GM21825 (cell line): Measurements from ENCODE around the gene C1orf210.

Experiments
- ATAC-seq: cut with Tn5 transposase; IDR thresholded peaks from one replicate; pipeline ENCODE4 v1.9.1; 2021; ENCODE audit warnings: mild to moderate bottlenecking, moderate library complexity; ENCODE audit not compliant: unreplicated experiment

The C1orf210 gene

GRCh38 chr1:43285269-43285990, at the start of gene C1orf210:
C1orf210 (minus strand) TSS chr1:43285581; CDS start chr1:43283270, 2,311 bp downstream.
- ATAC-seq: no peak

DNA sequence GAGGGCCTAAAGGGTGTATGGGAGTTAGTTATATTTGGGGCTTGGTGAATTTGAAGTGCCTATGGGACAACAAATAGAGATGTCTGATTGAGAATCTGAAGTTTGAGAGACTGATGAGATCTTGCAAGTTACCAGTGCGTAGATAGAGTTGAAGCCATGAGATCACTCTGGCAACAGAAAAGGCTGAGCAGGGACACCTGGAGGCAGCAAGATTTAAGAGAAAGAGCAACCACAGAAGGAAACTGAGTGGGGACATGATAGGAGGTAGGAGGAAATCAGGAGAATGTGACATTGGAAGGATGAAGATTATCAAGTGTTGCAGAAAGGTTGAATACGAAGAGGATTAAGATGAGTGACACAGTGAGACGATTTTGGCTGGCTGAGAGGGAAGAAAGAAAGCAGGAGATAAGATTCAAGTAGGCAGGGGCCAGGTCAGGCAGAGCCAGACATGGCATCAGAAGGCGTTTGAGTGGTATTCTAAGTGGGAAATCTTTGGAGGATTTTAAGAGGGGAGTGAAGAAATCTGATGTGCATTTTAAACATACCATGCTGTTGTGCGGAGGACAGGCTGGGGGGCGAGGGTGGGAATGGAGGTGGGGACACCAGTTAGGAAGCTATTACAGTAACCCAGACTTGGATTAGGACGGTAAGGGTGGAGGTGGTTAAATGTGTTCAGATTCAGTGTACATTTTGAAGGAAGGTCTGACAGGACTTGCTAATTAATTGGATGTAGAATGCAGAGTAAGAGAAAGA, 49.2 kb upstream of the C1orf210 start:
- ATAC-seq: no peak

DNA sequence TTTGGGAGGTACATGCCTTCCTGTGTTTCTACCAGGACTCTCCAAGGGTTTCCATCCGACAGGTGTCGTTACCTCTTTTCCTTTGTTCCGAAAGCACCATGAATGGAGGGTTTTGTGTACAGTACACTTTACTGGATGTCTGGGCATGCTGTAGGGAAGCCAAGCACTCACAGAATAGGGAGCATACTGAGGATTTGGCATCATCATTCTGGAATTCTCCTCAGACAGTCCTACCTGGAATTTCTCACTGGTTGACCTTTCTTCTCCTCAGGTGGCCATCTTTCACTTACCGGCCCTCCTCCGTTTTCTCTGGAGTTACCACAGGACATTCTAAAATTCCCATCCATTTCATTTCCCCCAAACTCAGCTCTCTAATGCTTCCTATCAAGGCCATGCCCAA, 46.3 kb upstream of the C1orf210 start:
- no peak for ATAC-seq

- ATAC-seq: no peak
Observed at GRCh38 chr1:43329995-43330751, 44.8 kb upstream of the C1orf210 start.

DNA sequence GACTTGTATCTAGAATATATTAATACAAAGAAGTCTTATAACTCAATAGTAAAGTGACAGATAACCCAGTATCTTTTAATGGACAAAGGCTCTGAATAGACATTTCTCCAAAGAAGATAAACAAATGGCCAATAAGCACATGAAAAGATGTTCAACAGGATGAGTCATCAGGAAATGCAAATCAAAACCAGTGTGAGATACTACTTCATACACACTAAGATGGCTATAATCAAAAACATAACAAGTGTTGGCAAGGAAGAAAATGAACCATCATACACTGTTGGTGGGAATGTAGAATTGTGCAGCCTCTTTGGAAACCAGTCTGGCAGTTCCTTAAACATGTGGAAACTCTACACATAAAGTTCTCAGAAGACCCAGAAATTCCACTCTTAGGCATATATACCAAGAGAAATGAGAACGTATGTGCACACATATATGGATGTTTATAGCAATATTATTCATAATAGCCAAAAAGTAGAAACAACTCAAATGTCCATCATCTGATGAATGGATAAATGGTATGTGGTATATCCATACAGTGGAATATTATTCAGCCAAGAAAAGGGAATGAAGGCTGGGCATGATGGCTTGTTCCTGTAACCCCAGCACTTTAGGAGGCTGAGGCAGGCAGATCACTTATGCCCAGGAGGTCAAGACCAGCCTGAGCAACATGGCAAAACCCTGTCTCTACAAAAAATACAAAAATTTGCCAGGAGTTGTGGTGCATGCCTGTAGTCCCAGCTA, 42.3 kb upstream of the C1orf210 start:
- no peak for ATAC-seq

DNA sequence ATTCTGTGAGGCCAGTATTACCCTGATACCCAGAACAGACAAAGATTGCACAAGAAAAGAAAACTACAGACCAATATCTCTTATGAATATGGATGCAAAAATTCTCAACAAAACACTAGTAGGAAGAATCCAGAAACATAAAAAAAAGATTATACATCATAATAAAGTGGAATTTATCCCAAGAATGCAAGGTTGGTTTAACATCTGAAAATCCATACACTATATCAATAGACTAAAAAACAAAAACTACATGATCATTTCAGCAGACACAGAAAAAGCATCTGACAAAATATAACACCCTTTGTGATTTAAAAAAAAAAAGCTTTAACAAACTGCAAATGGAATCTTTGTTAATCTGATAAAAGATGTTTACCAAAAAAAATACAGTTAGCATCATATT, 40.0 kb upstream of the C1orf210 start:
- no peak for ATAC-seq

GRCh38 chr1:43324810-43325209, 39.4 kb upstream of the C1orf210 start:
- ATAC-seq: no peak

DNA sequence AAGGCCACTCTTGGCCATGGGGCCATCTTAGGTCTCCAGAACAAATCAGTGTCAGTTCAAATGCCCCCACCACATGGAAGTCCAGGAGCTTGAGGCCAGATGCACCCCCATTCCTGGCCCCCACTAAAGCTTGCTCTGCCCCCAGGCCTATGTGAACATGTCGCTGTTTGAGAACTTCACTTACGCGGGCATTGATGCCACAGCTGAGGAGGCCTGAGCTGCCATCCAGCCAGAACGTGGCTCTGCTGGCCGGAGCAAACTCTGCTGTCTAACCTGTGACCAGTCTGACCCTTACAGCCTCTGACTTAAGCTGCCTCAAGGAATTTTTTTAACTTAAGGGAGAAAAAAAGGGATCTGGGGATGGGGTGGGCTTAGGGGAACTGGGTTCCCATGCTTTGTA, 37.1 kb upstream of the C1orf210 start:
- ATAC-seq: no peak

- no peak for ATAC-seq
Observed at GRCh38 chr1:43321331-43321891, 36.0 kb upstream of the C1orf210 start.

GRCh38 chr1:43319766-43320165, 34.4 kb upstream of the C1orf210 start:
- ATAC-seq: no peak

DNA sequence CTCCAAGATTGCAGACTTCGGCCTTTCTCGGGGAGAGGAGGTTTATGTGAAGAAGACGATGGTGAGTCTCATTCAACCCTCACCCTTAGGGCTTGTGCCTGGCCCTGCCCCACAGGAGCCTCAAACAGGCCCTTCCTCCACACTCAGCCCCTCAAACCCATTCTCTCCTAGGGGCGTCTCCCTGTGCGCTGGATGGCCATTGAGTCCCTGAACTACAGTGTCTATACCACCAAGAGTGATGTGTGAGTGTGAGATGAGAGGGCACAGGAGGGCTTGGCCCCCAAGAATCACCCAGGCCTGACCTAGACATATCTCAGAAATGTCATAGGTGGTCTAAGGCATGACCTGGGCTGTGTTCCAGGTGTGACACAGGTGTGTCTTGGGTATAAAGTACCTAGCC, 33.9 kb upstream of the C1orf210 start:
- ATAC-seq: no peak

GRCh38 chr1:43318831-43319230, 33.5 kb upstream of the C1orf210 start:
- ATAC-seq: no peak

DNA sequence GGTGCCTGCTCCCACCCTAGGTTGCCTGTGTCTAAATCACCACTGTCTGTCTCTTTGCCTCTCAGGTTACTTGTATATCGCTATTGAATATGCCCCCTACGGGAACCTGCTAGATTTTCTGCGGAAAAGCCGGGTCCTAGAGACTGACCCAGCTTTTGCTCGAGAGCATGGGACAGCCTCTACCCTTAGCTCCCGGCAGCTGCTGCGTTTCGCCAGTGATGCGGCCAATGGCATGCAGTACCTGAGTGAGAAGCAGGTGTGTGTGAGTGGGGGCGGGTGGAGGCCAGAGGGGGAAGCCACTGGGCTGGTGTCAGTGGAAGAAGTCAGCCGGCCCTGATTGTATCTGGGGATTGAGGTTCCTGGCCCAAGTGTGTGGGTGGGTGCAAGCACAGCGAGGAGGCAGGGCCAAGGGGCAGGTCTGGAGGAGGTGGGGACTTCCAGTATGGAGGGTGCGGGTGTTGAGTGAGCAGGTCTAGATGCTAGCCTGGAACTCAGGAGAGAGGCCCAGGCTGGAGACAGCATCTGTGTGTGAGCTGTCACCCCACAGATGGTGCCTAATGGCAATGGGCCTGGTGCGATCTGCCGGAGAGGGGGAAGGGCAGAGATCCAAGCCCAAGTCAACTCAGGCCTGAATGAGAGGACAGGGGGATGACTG, 32.6 kb upstream of the C1orf210 start:
- no peak for ATAC-seq

- ATAC-seq: no peak
Observed at GRCh38 chr1:43316738-43317520, 31.5 kb upstream of the C1orf210 start.

DNA sequence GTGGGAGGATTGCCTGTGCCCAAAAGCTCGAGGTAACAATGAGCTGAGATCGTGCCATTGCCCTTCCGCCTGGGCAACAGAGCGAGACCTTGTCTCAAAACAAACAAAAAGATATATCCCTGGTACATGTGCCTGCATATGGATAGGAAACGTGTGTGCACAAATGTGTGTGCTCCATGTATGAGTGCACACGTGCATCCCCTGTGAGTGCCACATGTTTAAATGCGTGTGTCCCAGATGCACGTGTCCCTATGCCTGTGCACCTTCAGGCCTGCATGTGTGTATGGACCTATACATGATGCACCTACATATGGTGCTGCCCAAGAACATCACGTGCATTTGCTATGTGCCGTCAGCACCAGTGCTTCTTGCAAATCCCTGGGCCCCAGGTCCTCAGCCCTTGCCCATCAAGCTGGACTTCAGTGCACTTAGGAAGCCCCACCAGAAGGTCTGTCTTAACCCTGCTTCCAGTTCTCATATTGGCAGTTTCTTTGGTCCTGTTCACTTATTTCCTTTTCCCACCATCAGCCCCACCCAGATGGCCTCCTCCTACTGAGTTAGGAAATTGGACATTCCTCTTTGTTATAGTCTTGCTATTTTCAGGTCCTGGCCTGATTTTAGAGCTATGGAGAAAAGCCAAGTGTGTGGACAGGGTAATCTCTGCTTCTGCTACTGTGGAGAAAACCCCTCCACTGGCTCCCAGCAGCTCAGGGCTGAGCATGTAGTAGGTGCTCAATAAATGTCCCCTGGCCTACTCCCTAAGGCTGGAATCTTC, 30.8 kb upstream of the C1orf210 start:
- no peak for ATAC-seq

DNA sequence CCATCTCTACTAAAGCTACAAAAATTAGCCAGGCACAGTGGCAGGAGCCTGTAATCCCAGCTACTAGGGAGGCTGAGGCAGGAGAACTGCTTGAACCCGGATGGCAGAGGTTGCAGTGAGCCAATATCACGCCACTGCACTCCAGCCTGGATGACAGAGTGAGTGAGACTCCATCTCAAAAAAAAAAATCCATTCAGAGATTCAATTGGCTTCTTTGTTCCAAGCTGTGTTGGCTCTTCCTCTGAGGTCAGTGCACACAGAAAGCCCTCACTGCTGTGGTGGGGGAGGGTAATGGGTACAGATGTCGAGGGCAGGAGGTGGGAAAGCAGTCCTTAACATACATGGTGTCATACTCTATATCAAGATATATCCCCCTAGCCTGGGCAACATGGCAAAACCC, 30.1 kb upstream of the C1orf210 start:
- ATAC-seq: no peak

- ATAC-seq: no peak
Observed at GRCh38 chr1:43314233-43314632, 28.9 kb upstream of the C1orf210 start.

GRCh38 chr1:43313771-43314170, 28.4 kb upstream of the C1orf210 start:
- ATAC-seq: no peak
